Measurements from ENCODE around the gene ABHD2. TPM values are rescaled to one million over a fixed set of nuclear protein-coding genes. Genes with fewer than 3 reads are reported as not detected.

ABHD2 gene
- total RNA-seq, 2 experiments from 2014 or later, result 36.0 to 39.2 TPM

GRCh38 chr15:89137926-89138325 is 49.7 kb downstream of the ABHD2 start:
- ChIA-PET CTCF (no interaction called here), POLR2A (no interaction called here)
- peaks cover 12% of the 10 kb centered on the region for H3K36me3 ChIP-seq (ENCODE audit: insufficient read depth, low read length)
- H3K4me3 ChIP-seq (ENCODE audit: low read length), result no peak overlapping the region
- Mint-ChIP-seq H3K36me3 (ENCODE audit: low read depth) (peaks cover 69% of the 10 kb centered on the region), H3K4me3 (no peak overlapping the region), H3K27me3 (no peaks in the 10 kb centered on the region), H3K4me1 (ENCODE audit: low read depth) (peaks cover 28% of the 10 kb centered on the region), H3K27ac (no peak overlapping the region), H3K9me3 (no peaks in the 10 kb centered on the region)
- no peak for ATAC-seq (ENCODE audit: poor library complexity)
- no peaks in the 10 kb centered on the region for H3K9me3 ChIP-seq (ENCODE audit: control insufficient read depth in 1 of 2, insufficient read depth in 1 of 2, low read length in 2 of 2)
- no peak for DNase-seq
- no peak overlapping the region for H3K27ac ChIP-seq (ENCODE audit: low read depth in 1 of 2, low read length in 2 of 2)
- TF ChIP-seq CTCF (IDR thresholded peaks at IDR 0.05), result no peak
- peaks cover 14% of the 10 kb centered on the region for H3K4me1 ChIP-seq (ENCODE audit: insufficient read depth, low read length)
- intact Hi-C loops (cut with DNase I, micrococcal nuclease), result no loop called here
- H3K27me3 ChIP-seq (ENCODE audit: control insufficient read depth in 1 of 2, insufficient read depth in 2 of 2, low read length in 2 of 2), result no peaks in the 10 kb centered on the region

DNA sequence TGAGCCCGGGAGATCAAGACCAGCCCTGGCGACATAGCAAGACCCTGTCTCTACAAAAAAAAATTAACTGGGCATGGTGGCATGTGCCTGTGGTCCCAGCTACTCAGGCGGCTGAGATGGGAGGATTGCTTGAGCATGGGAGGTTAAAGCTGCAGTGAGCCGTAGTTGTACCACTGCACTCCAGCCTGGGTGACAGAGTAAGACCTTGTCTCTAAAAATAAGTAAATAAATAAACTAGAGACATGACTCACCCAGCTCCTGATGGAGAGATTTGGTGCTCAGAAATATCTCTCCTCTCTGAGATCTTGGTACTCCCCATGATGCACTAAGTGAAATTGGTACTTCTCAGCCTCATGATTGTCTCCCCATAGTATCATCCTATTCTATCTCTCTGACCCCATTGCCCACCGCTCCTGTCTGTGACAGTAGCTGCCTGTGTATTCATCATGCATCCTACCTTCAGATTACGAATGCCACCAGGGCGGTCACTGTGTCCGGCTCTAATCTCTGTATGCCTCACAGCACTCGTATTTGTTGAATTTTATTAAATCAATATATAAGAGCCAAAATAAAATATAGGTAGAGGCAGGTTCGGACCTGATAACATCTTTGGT is 50.9 kb downstream of the ABHD2 start:
- no peaks in the 10 kb centered on the region for H3K9me3 Mint-ChIP-seq
- H3K4me1 ChIP-seq (ENCODE audit: insufficient read depth, low read length), result peaks cover 19% of the 10 kb centered on the region
- intact Hi-C loops (cut with DNase I, micrococcal nuclease), result no loop called here

GRCh38 chr15:89139613-89140499 is 51.6 kb downstream of the ABHD2 start:
- H3K27ac Mint-ChIP-seq, result no peak overlapping the region
- ATAC-seq (ENCODE audit: poor library complexity) (no peak), DNase-seq (no peak)
- H3K27me3 Mint-ChIP-seq, result no peaks in the 10 kb centered on the region
- H3K27me3 ChIP-seq (ENCODE audit: control insufficient read depth in 1 of 2, insufficient read depth in 2 of 2, low read length in 2 of 2), result no peaks in the 10 kb centered on the region
- H3K4me1 ChIP-seq (ENCODE audit: insufficient read depth, low read length), result peaks cover 19% of the 10 kb centered on the region
- peaks cover 66% of the 10 kb centered on the region for H3K36me3 Mint-ChIP-seq (ENCODE audit: low read depth)
- H3K4me1 Mint-ChIP-seq (ENCODE audit: low read depth), result peaks cover 27% of the 10 kb centered on the region
- intact Hi-C loops (cut with DNase I, micrococcal nuclease), result no loop called here
- H3K4me3 Mint-ChIP-seq, result no peak overlapping the region
- H3K36me3 ChIP-seq (ENCODE audit: insufficient read depth, low read length), result peaks cover 12% of the 10 kb centered on the region
- H3K9me3 Mint-ChIP-seq, result no peaks in the 10 kb centered on the region
- ChIA-PET POLR2A (no interaction called here), CTCF (interaction anchor here (1.0 kb wide), 1 partner anchor 10 kb away, joined by 3 read pairs; no protein-coding TSS in a partner anchor)
- TF ChIP-seq CTCF (IDR thresholded peaks at IDR 0.05), result no peak
- H3K4me3 ChIP-seq (ENCODE audit: low read length), result no peak overlapping the region
- H3K9me3 ChIP-seq (ENCODE audit: control insufficient read depth in 1 of 2, insufficient read depth in 1 of 2, low read length in 2 of 2), result no peaks in the 10 kb centered on the region
- H3K27ac ChIP-seq (ENCODE audit: low read depth in 1 of 2, low read length in 2 of 2), result no peak overlapping the region

More for the DNA sequence above, 50.9 kb downstream of the ABHD2 start:
- no peak overlapping the region for H3K4me3 Mint-ChIP-seq
- Histone ChIP-seq H3K27me3 (ENCODE audit: control insufficient read depth in 1 of 2, insufficient read depth in 2 of 2, low read length in 2 of 2) (no peaks in the 10 kb centered on the region), H3K4me3 (ENCODE audit: low read length) (no peak overlapping the region), H3K9me3 (ENCODE audit: control insufficient read depth in 1 of 2, insufficient read depth in 1 of 2, low read length in 2 of 2) (no peaks in the 10 kb centered on the region), H3K27ac (ENCODE audit: low read depth in 1 of 2, low read length in 2 of 2) (no peak overlapping the region), H3K36me3 (ENCODE audit: insufficient read depth, low read length) (peaks cover 12% of the 10 kb centered on the region)
- ATAC-seq (ENCODE audit: poor library complexity), result no peak
- POLR2A ChIA-PET, result no interaction called here
- H3K27ac Mint-ChIP-seq, result no peak overlapping the region
- no peak for TF ChIP-seq CTCF (IDR thresholded peaks at IDR 0.05)
- H3K36me3 Mint-ChIP-seq (ENCODE audit: low read depth), result peaks cover 64% of the 10 kb centered on the region
- H3K27me3 Mint-ChIP-seq, result no peaks in the 10 kb centered on the region
- peaks cover 27% of the 10 kb centered on the region for H3K4me1 Mint-ChIP-seq (ENCODE audit: low read depth)
- CTCF ChIA-PET, result no interaction called here
- no peak for DNase-seq

Measured in CD4-positive, alpha-beta T cell (primary cell).